B cell (primary cell): ENCODE measurements around the gene TRIP10. TPM values are rescaled to one million over a fixed set of nuclear protein-coding genes. Genes with fewer than 3 reads are reported as not detected.
A peak's percentile ranks its signal among the peaks of the same experiment; 100 is the strongest.

Source experiments
- ATAC-seq: fragments of 200-7000 bp; cut with Tn5 transposase; one replicate; pipeline ENCODE4 v1.10.0; 2021; ENCODE audit warnings: low read depth, mild to moderate bottlenecking, moderate number of reproducible peaks, moderate library complexity
- CTCF ChIA-PET: fragments of 350-600 bp; sonication (Branson Sonifier 250); formaldehyde crosslinking; loops from one replicate; lab custom pipeline; 2021; ENCODE audit warnings: antibody characterized with exemption, inconsistent platforms; lab: Charles Lee
- POLR2A ChIA-PET: fragments of 350-600 bp; sonication (Branson Sonifier 250); formaldehyde crosslinking; loops from one replicate; lab custom pipeline; 2021; ENCODE audit warnings: antibody characterized with exemption; lab: Charles Lee
- DNase-seq: peaks from one replicate; pipeline ENCODE4 v3.0.0; 2013
- H2AFZ ChIP-seq: 2 replicates; pipeline ENCODE4 v1.6.1; 2012; ENCODE audit warnings: mild to moderate bottlenecking, low read depth, low read length; ENCODE audit not compliant: insufficient read depth, poor library complexity, severe bottlenecking
- H3K27ac ChIP-seq, 2 donors: 1 replicate in 1 of 2; 2 replicates in 1 of 2; pipeline ENCODE4 v1.5.1; 2012 to 2013; ENCODE audit warnings: low read length in 2 of 2, mild to moderate bottlenecking in 2 of 2, moderate library complexity in 1 of 2
- H3K27me3 ChIP-seq, 4 experiments: fragments of 200-600 bp in 1 of 4; sonication (generic) in 1 of 4; replicated peaks in 1 of 4; 1 replicate in 2 of 4; 2 replicates in 2 of 4; pipeline versions ENCODE4 v1.6.1 to v1.7.0; 2013 to 2016; ENCODE audit warnings: low read length in 3 of 4, mild to moderate bottlenecking in 2 of 4, mixed read lengths in 1 of 4, moderate library complexity in 1 of 4; ENCODE audit not compliant: insufficient read depth in 4 of 4, control insufficient read depth in 3 of 4; ENCODE audit errors: control extremely low read depth in 1 of 4
- H3K36me3 ChIP-seq, 2 experiments: replicated peaks in 1 of 2; 1 replicate in 1 of 2; 2 replicates in 1 of 2; pipeline versions ENCODE4 v1.6.1 to v1.7.1; 2013; ENCODE audit warnings: low read length in 1 of 2; ENCODE audit not compliant: insufficient read depth in 2 of 2, control insufficient read depth in 1 of 2; ENCODE audit errors: control extremely low read depth in 1 of 2, extremely low read depth in 1 of 2
- H3K4me1 ChIP-seq, 2 donors: fragments of 200-600 bp in 1 of 2; sonication (generic) in 1 of 2; 1 replicate in 1 of 2; 2 replicates in 1 of 2; pipeline versions ENCODE4 v1.5.1 to v1.6.1; 2013 to 2017; ENCODE audit warnings: low read length in 2 of 2; ENCODE audit not compliant: control insufficient read depth in 2 of 2, insufficient read depth in 2 of 2
- H3K4me2 ChIP-seq: replicated peaks from 2 replicates; pipeline ENCODE3; 2012; ENCODE audit warnings: mild to moderate bottlenecking, low read depth, low read length; ENCODE audit not compliant: poor library complexity, severe bottlenecking
- H3K4me3 ChIP-seq, 5 experiments: fragments of 200-600 bp in 1 of 5; sonication (generic) in 1 of 5; 1 replicate in 3 of 5; 2 replicates in 2 of 5; pipeline versions ENCODE4 v1.5.1 to v1.7.0; 2011 to 2016; ENCODE audit warnings: low read length in 4 of 5, mild to moderate bottlenecking in 4 of 5, low read depth in 2 of 5, control low read depth in 1 of 5, moderate library complexity in 1 of 5; ENCODE audit not compliant: insufficient read depth in 1 of 5; ENCODE audit errors: control extremely low read depth in 1 of 5, extremely low read depth in 1 of 5
- H3K79me2 ChIP-seq: fragments of 200-600 bp; sonication (generic); one replicate; pipeline ENCODE4 v1.6.0; 2016; ENCODE audit warnings: low read length; ENCODE audit not compliant: control insufficient read depth, insufficient read depth
- H3K9ac ChIP-seq: fragments of 200-600 bp; sonication (generic); 2 replicates; pipeline ENCODE4 v1.6.1; 2017; ENCODE audit warnings: mild to moderate bottlenecking, low read length, moderate library complexity
- H3K9me3 ChIP-seq, 3 donors: one replicate each; pipeline versions ENCODE4 v1.6.1 to v1.7.1; 2013; ENCODE audit warnings: low read length in 2 of 3; ENCODE audit not compliant: control insufficient read depth in 2 of 3, insufficient read depth in 1 of 3; ENCODE audit errors: control extremely low read depth in 1 of 3
- H4K20me1 ChIP-seq: 2 replicates; pipeline ENCODE4 v1.6.0; 2012; ENCODE audit warnings: mild to moderate bottlenecking, low read length; ENCODE audit not compliant: insufficient read depth, control insufficient read depth, poor library complexity, severe bottlenecking
- H3K27ac Mint-ChIP-seq: one replicate; pipeline ENCODE4 v1.8.0; 2021; ENCODE audit warnings: mixed read lengths
- H3K27me3 Mint-ChIP-seq: one replicate; pipeline ENCODE4 v1.8.0; 2021; ENCODE audit warnings: mixed read lengths
- H3K4me1 Mint-ChIP-seq: one replicate; pipeline ENCODE4 v1.8.0; 2021; ENCODE audit warnings: mixed read lengths
- H3K4me3 Mint-ChIP-seq: one replicate; pipeline ENCODE4 v1.8.0; 2021; ENCODE audit warnings: mixed read lengths
- H3K9me3 Mint-ChIP-seq: one replicate; pipeline ENCODE4 v1.8.0; 2022; ENCODE audit warnings: mixed read lengths; ENCODE audit not compliant: insufficient read depth
- CTCF ChIP-seq: fragments of 200-600 bp; IDR thresholded peaks from one replicate; pipeline ENCODE4 v1.8.0; 2022; ENCODE audit warnings: antibody characterized with exemption, mild to moderate bottlenecking
- EZH2 ChIP-seq: IDR thresholded peaks from 2 replicates; pipeline ENCODE4 v1.6.1; 2012; ENCODE audit warnings: borderline replicate concordance, low read depth, mild to moderate bottlenecking, moderate library complexity, low read length; ENCODE audit not compliant: insufficient read depth, poor library complexity, severe bottlenecking
- WGBS: methylation state at CpG from one replicate; pipeline ENCODE4 v1.1.5; 2013; ENCODE audit warnings: missing lambda C conversion rate; ENCODE audit not compliant: insufficient coverage; 5-methylcytosine and 5-hydroxymethylcytosine counted together
- intact Hi-C: fragments of 100-400 bp; cut with micrococcal nuclease; formaldehyde crosslinking; loops from one replicate; pipeline ENCODE4 v1.10.0; 2022
- polyA plus RNA-seq: library from polyadenylated mRNA; depleted of rRNA; stranded (reverse); fragments of >200 nt; gene quantifications from 2 replicates; pipeline ENCODE4 v1.2.3, GENCODE V29; 2012
- total RNA-seq, 2 donors: library from RNA; stranded (reverse); fragments of 120-200 nt in 1 of 2; gene quantifications; 1 replicate in 1 of 2; 2 replicates in 1 of 2; pipeline versions ENCODE4 v1.2.3 to v1.2.4, GENCODE V29; 2013 to 2022

TRIP10 gene
- total and polyA plus RNA-seq, 2 donors (not counting 1 experiment from before 2014, with no cell fraction given): 5.9 to 42.7 TPM

- DNase-seq (no peak), ATAC-seq (no peak)
- no peaks in the 10 kb centered on the region for H3K79me2 ChIP-seq
- H4K20me1 ChIP-seq: no peaks in the 10 kb centered on the region
- H3K27me3 ChIP-seq: peaks cover 0 to 28% (median 5%) of the 10 kb centered on the region in 4 experiments
- Mint-ChIP-seq H3K4me3 (no peak overlapping the region), H3K27ac (no peak overlapping the region), H3K4me1 (peaks cover 12% of the 10 kb centered on the region), H3K27me3 (peaks cover 32% of the 10 kb centered on the region), H3K9me3 (no peaks in the 10 kb centered on the region)
- ChIA-PET CTCF (interaction anchor here (0.6 kb wide), 1 partner anchor 15 kb away, joined by 4 read pairs; no protein-coding TSS in a partner anchor), POLR2A (no interaction called here)
- intact Hi-C loops: no loop called here
- no peak overlapping the region for H3K4me3 ChIP-seq
- peaks cover 3 to 11% of the 10 kb centered on the region in 2 donors for H3K4me1 ChIP-seq
- peak overlapping the region; percentile 60 for H2AFZ ChIP-seq
- WGBS: 61% methylated on average over 9 of the region's 9 CpGs
- TF ChIP-seq CTCF (no peak), EZH2 (no peak)
- H3K36me3 ChIP-seq: no peaks in the 10 kb centered on the region
- no peaks in the 10 kb centered on the region for H3K9me3 ChIP-seq
- H3K4me2 ChIP-seq: peak overlapping the region; percentile 43
- H3K9ac ChIP-seq: no peak overlapping the region
- H3K27ac ChIP-seq: no peak overlapping the region
These were observed 28.5 kb upstream of the TRIP10 start for GRCh38 chr19:6711078-6711361.

- peaks cover 12% of the 10 kb centered on the region for H3K4me1 Mint-ChIP-seq
- H3K9ac ChIP-seq: no peak overlapping the region
- DNase-seq (no peak), ATAC-seq (no peak)
- TF ChIP-seq CTCF (no peak), EZH2 (no peak)
- no peaks in the 10 kb centered on the region for H3K79me2 ChIP-seq
- no peak overlapping the region for H3K4me3 Mint-ChIP-seq
- H3K27me3 ChIP-seq: peaks cover 0 to 28% (median 5%) of the 10 kb centered on the region in 4 experiments
- H3K4me1 ChIP-seq: peaks cover 3 to 11% of the 10 kb centered on the region in 2 donors
- intact Hi-C loops: no loop called here
- H3K27ac ChIP-seq: no peak overlapping the region
- H3K27ac Mint-ChIP-seq: no peak overlapping the region
- H4K20me1 ChIP-seq: no peaks in the 10 kb centered on the region
- ChIA-PET POLR2A (no interaction called here), CTCF (interaction anchor here (0.6 to 0.8 kb wide), 2 partner anchors 16 to 195 kb away, joined by 3 to 4 read pairs; no protein-coding TSS in a partner anchor)
- H2AFZ ChIP-seq: no peak overlapping the region
- no peaks in the 10 kb centered on the region for H3K36me3 ChIP-seq
- 73% methylated on average over 3 of the region's 10 CpGs for WGBS
- no peak overlapping the region for H3K4me3 ChIP-seq
- H3K9me3 Mint-ChIP-seq: no peaks in the 10 kb centered on the region
- H3K4me2 ChIP-seq: no peak overlapping the region
- H3K27me3 Mint-ChIP-seq: peaks cover 32% of the 10 kb centered on the region
- H3K9me3 ChIP-seq: no peaks in the 10 kb centered on the region
These were observed 27.9 kb upstream of the TRIP10 start for GRCh38 chr19:6711605-6712004.
